A673 (cell line): ENCODE results near the gene PREX1.

Experiments used
- EZH2 ChIP-seq: fragments of 200-600 bp; sonication (generic); IDR thresholded peaks from 2 replicates; pipeline ENCODE4 v1.6.1; 2017; ENCODE audit warnings: borderline replicate concordance, low read depth, mild to moderate bottlenecking, mixed read lengths, antibody characterized with exemption, low read length; ENCODE audit not compliant: poor library complexity, severe bottlenecking
- TF ChIP-seq, protein P1 (sequence below): fragments of 300-800, 200-600 bp; sonication (generic); conservative IDR thresholded peaks from 2 replicates; pipeline ENCODE4 v1.5.1; 2017; ENCODE audit warnings: low read depth, mild to moderate bottlenecking, antibody characterized with exemption, low read length, moderate library complexity, mixed read lengths

DNA sequence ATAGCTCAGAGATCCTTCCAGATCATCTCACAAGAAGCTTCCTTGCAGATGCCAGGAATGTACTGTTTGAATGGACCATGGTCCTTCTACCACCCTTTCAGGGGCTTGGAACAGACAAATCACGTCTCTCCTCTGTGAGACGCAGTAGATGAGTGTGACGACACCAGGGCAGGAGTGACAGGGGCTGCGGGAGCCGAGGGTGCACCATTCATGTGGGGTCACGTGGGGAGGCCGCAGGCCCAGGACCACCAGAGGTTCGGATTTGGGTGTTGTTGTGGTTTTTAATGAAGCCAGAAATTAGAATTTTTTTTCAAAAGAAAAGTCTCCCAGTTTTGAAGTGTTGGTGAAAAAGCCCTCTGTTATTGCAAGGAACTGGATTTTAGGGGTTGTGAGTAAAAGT is 79.2 kb downstream of the PREX1 start:
- TF ChIP-seq, protein P1, sequence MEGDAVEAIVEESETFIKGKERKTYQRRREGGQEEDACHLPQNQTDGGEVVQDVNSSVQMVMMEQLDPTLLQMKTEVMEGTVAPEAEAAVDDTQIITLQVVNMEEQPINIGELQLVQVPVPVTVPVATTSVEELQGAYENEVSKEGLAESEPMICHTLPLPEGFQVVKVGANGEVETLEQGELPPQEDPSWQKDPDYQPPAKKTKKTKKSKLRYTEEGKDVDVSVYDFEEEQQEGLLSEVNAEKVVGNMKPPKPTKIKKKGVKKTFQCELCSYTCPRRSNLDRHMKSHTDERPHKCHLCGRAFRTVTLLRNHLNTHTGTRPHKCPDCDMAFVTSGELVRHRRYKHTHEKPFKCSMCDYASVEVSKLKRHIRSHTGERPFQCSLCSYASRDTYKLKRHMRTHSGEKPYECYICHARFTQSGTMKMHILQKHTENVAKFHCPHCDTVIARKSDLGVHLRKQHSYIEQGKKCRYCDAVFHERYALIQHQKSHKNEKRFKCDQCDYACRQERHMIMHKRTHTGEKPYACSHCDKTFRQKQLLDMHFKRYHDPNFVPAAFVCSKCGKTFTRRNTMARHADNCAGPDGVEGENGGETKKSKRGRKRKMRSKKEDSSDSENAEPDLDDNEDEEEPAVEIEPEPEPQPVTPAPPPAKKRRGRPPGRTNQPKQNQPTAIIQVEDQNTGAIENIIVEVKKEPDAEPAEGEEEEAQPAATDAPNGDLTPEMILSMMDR = no peak
- no peak for TF ChIP-seq EZH2
